Measurements from ENCODE around the gene SCN9A.

Gene SCN9A

GRCh38 chr2:166285215-166285614 lies 90.5 kb downstream of the SCN9A start:
- no peak overlapping the region for H3K27ac ChIP-seq
- TF ChIP-seq ZFX (IDR thresholded peaks at IDR 0.05; ENCODE audit: borderline replicate concordance) (no peak), CTCF (IDR thresholded peaks at IDR 0.05) (no peak)

GRCh38 chr2:166284359-166284758 lies 91.4 kb downstream of the SCN9A start:
- TF ChIP-seq ZFX (IDR thresholded peaks at IDR 0.05; ENCODE audit: borderline replicate concordance) (no peak), CTCF (IDR thresholded peaks at IDR 0.05) (no peak)
- H3K27ac ChIP-seq = no peak overlapping the region

GRCh38 chr2:166282154-166282553 lies 93.6 kb downstream of the SCN9A start:
- TF ChIP-seq ZFX (IDR thresholded peaks at IDR 0.05; ENCODE audit: borderline replicate concordance) = no peak
- no peak for TF ChIP-seq CTCF (IDR thresholded peaks at IDR 0.05)
- no peak overlapping the region for H3K27ac ChIP-seq

GRCh38 chr2:166278856-166279255 lies 96.9 kb downstream of the SCN9A start:
- no peak overlapping the region for H3K27ac ChIP-seq
- TF ChIP-seq ZFX (IDR thresholded peaks at IDR 0.05; ENCODE audit: borderline replicate concordance) (no peak), CTCF (IDR thresholded peaks at IDR 0.05) (no peak)

- no peak overlapping the region for H3K27ac ChIP-seq
Measured at GRCh38 chr2:166270376-166270775, 105.4 kb downstream of the SCN9A start.

GRCh38 chr2:166269322-166269721 lies 106.4 kb downstream of the SCN9A start:
- TF ChIP-seq ZFX (IDR thresholded peaks at IDR 0.05; ENCODE audit: borderline replicate concordance) = no peak
- TF ChIP-seq CTCF (IDR thresholded peaks at IDR 0.05) = no peak

More at GRCh38 chr2:166270376-166270775, 105.4 kb downstream of the SCN9A start:
- TF ChIP-seq ZFX (IDR thresholded peaks at IDR 0.05; ENCODE audit: borderline replicate concordance) (no peak), CTCF (IDR thresholded peaks at IDR 0.05) (no peak)

GRCh38 chr2:166257859-166258258 lies 117.9 kb downstream of the SCN9A start:
- no peak overlapping the region for H3K27ac ChIP-seq
- TF ChIP-seq CTCF (IDR thresholded peaks at IDR 0.05) (no peak), ZFX (IDR thresholded peaks at IDR 0.05; ENCODE audit: borderline replicate concordance) (no peak)

More at GRCh38 chr2:166269322-166269721, 106.4 kb downstream of the SCN9A start:
- H3K27ac ChIP-seq = no peak overlapping the region

Data from 22Rv1 (cell line).